ENCODE results near the gene RFX1. TPM values are rescaled to one million over a fixed set of nuclear protein-coding genes. Genes with fewer than 3 reads are reported as not detected.
"Not testable (repeated sequence)": the region's sequence is repeated elsewhere in the genome, so short reads cannot be mapped to it uniquely, and the experiment has no call there.

RFX1 gene
- total RNA-seq, 4 donors from 2014 or later, result 2.9 to 8.9 (median 4.5) TPM

- DNase-seq (ENCODE audit: extremely low spot score), result no peak
- intact Hi-C loops (cut with DNase I), result no loop called here
Measured at GRCh38 chr19:14053500-14053899, 47.4 kb upstream of the RFX1 start.

GRCh38 chr19:14053032-14053431 is 46.9 kb upstream of the RFX1 start:
- 96% methylated on average over 3 of the region's 3 CpGs for WGBS

More at GRCh38 chr19:14053500-14053899, 47.4 kb upstream of the RFX1 start:
- H3K36me3 ChIP-seq, result peaks cover 0 to 24% (median 0%) of the 10 kb centered on the region in 4 donors
- no peak for TF ChIP-seq POLR2AphosphoS5 (IDR thresholded peaks at IDR 0.05)
- TF ChIP-seq EP300 (IDR thresholded peaks at IDR 0.05), result no peak
- no peak for TF ChIP-seq POLR2A (IDR thresholded peaks at IDR 0.05; ENCODE audit: low read depth)
- no peak for TF ChIP-seq CTCF (IDR thresholded peaks at IDR 0.05)
- H3K4me1 ChIP-seq, result peaks cover 5 to 18% (median 16%) of the 10 kb centered on the region in 4 donors
- H3K9me3 ChIP-seq, result peaks cover 0 to 9% (median 4%) of the 10 kb centered on the region in 4 donors
- H3K27ac ChIP-seq (replicated peaks in 1 of 4), result no peak overlapping the region
- WGBS, result 83% methylated on average over 8 of the region's 11 CpGs
- H3K4me3 ChIP-seq, result no peak overlapping the region
- peaks cover 0 to 17% (median 4%) of the 10 kb centered on the region in 4 donors for H3K27me3 ChIP-seq

GRCh38 chr19:14052470-14052869 is 46.4 kb upstream of the RFX1 start:
- intact Hi-C loops (cut with DNase I), result no loop called here
- TF ChIP-seq CTCF (IDR thresholded peaks at IDR 0.05), result no peak
- no peak for TF ChIP-seq POLR2AphosphoS5 (IDR thresholded peaks at IDR 0.05)
- TF ChIP-seq EP300 (IDR thresholded peaks at IDR 0.05), result no peak
- no peak for TF ChIP-seq POLR2A (IDR thresholded peaks at IDR 0.05; ENCODE audit: low read depth)

More at GRCh38 chr19:14053032-14053431, 46.9 kb upstream of the RFX1 start:
- Histone ChIP-seq H3K4me1 (peaks cover 5 to 14% (median 12%) of the 10 kb centered on the region in 4 donors), H3K9me3 (peaks cover 0 to 9% (median 4%) of the 10 kb centered on the region in 4 donors), H3K27ac (replicated peaks in 1 of 4) (no peak overlapping the region), H3K27me3 (peaks cover 0 to 12% (median 2%) of the 10 kb centered on the region in 4 donors), H3K36me3 (peaks cover 0 to 24% (median 0%) of the 10 kb centered on the region in 4 donors), H3K4me3 (no peak overlapping the region)
- no peak for TF ChIP-seq CTCF (IDR thresholded peaks at IDR 0.05)
- TF ChIP-seq POLR2AphosphoS5 (IDR thresholded peaks at IDR 0.05), result no peak
- TF ChIP-seq EP300 (IDR thresholded peaks at IDR 0.05), result no peak
- no peak for TF ChIP-seq POLR2A (IDR thresholded peaks at IDR 0.05; ENCODE audit: low read depth)
- intact Hi-C loops (cut with DNase I), result no loop called here
- DNase-seq (ENCODE audit: extremely low spot score), result no peak

GRCh38 chr19:14051980-14052379 is 45.9 kb upstream of the RFX1 start:
- H3K27ac ChIP-seq (replicated peaks in 1 of 4), result no peak overlapping the region
- H3K27me3 ChIP-seq, result peaks cover 0 to 1% (median 0%) of the 10 kb centered on the region in 4 donors
- H3K36me3 ChIP-seq, result peaks cover 0 to 24% (median 0%) of the 10 kb centered on the region in 4 donors
- intact Hi-C loops (cut with DNase I), result no loop called here
- 100% methylated on average over 1 of the region's 9 CpGs for WGBS
- TF ChIP-seq EP300 (IDR thresholded peaks at IDR 0.05) (no peak), CTCF (IDR thresholded peaks at IDR 0.05) (no peak), POLR2AphosphoS5 (IDR thresholded peaks at IDR 0.05) (no peak), POLR2A (IDR thresholded peaks at IDR 0.05; ENCODE audit: low read depth) (no peak)
- H3K4me3 ChIP-seq, result no peak overlapping the region
- no peak for DNase-seq (ENCODE audit: extremely low spot score)
- H3K4me1 ChIP-seq, result peaks cover 0 to 3% (median 2%) of the 10 kb centered on the region in 4 donors
- H3K9me3 ChIP-seq, result peaks cover 0 to 9% (median 4%) of the 10 kb centered on the region in 4 donors

More at GRCh38 chr19:14052470-14052869, 46.4 kb upstream of the RFX1 start:
- DNase-seq (ENCODE audit: extremely low spot score), result no peak
- H3K4me3 ChIP-seq, result no peak overlapping the region
- 90% methylated on average over 6 of the region's 6 CpGs for WGBS
- peaks cover 0 to 8% (median 7%) of the 10 kb centered on the region in 4 donors for H3K4me1 ChIP-seq
- peaks cover 0 to 9% (median 4%) of the 10 kb centered on the region in 4 donors for H3K9me3 ChIP-seq
- H3K36me3 ChIP-seq, result peaks cover 0 to 24% (median 0%) of the 10 kb centered on the region in 4 donors
- peaks cover 0 to 6% (median 0%) of the 10 kb centered on the region in 4 donors for H3K27me3 ChIP-seq
- H3K27ac ChIP-seq (replicated peaks in 1 of 4), result no peak overlapping the region

GRCh38 chr19:14050961-14051360 is 44.8 kb upstream of the RFX1 start:
- peaks cover 0 to 24% (median 0%) of the 10 kb centered on the region in 4 donors for H3K36me3 ChIP-seq
- H3K4me3 ChIP-seq; H3K27ac ChIP-seq (replicated peaks in 1 of 4); intact Hi-C loops (cut with DNase I); H3K4me1 ChIP-seq; H3K27me3 ChIP-seq; DNase-seq (ENCODE audit: extremely low spot score); H3K9me3 ChIP-seq: not testable (repeated sequence)
- WGBS, result 90% methylated on average over 11 of the region's 11 CpGs

Data from esophagus muscularis mucosa (tissue), 4 donors.